GM12878 (cell line): ENCODE results near the gene ZDHHC14. TPM values are rescaled to one million over a fixed set of nuclear protein-coding genes. Genes with fewer than 3 reads are reported as not detected.

ENCODE experiments used
- ATAC-seq: fragments of 200-7000 bp; cut with Tn5 transposase; 3 replicates; pipeline ENCODE4 v1.9.1; 2020; ENCODE audit warnings: mild to moderate bottlenecking, moderate library complexity
- BruUV-seq: library from RNA; stranded (reverse); fragments of 400-500 nt; replicated peaks from 2 replicates; lab custom pipeline; 2021; lab: Mats Ljungman, UMichigan
- CTCF ChIA-PET: fragments of 300-600 bp; sonication (Branson Sonifier 250); formaldehyde crosslinking; extraction: SDS; loops from one replicate; lab custom pipeline; 2021; ENCODE audit warnings: inconsistent platforms; lab: Yijun Ruan, JAX
- POLR2A ChIA-PET: fragments of 350-600 bp; formaldehyde crosslinking; extraction: SDS; loops from one replicate; lab custom pipeline; 2021; ENCODE audit warnings: inconsistent platforms; lab: Charles Lee
- RAD21 ChIA-PET: fragments of 300-600 bp; sonication (Branson Sonifier 250); formaldehyde crosslinking; loops from one replicate; lab custom pipeline; 2023; ENCODE audit warnings: antibody characterized with exemption; ENCODE audit not compliant: unreplicated experiment; lab: Charles Lee
- SMC1A ChIA-PET: fragments of 300-600 bp; sonication (Branson Sonifier 250); formaldehyde crosslinking; loops from one replicate; lab custom pipeline; 2023; ENCODE audit not compliant: unreplicated experiment, uncharacterized antibody; lab: Charles Lee
- DNase-seq: peaks from one replicate; pipeline ENCODE4 v3.0.0-alpha.2; 2011; ENCODE audit warnings: low read depth, low spot score
- FAIRE-seq: peaks from 3 replicates; lab custom pipeline; 2011; peaks lifted over from hg19 to GRCh38; lab: Jason Lieb, UNC
- H2AFZ ChIP-seq: 2 replicates; pipeline ENCODE4 v1.6.0; 2011; ENCODE audit warnings: low read depth, low read length, control low read depth; ENCODE audit not compliant: control insufficient read depth
- H3K27ac ChIP-seq: 2 replicates; pipeline ENCODE4 v1.5.1; 2011; ENCODE audit warnings: control low read depth; ENCODE audit not compliant: control insufficient read depth, insufficient read depth
- H3K27me3 ChIP-seq, 2 experiments: replicated peaks in 1 of 2; 2 replicates each; pipeline versions ENCODE4 v1.6.0 to v1.6.1; 2011; ENCODE audit warnings: low read length in 1 of 2; ENCODE audit not compliant: control insufficient read depth in 2 of 2, insufficient read depth in 2 of 2
- H3K36me3 ChIP-seq, 2 experiments: 2 replicates each; pipeline ENCODE4 v1.5.1; 2011; ENCODE audit warnings: low read length in 1 of 2; ENCODE audit not compliant: control insufficient read depth in 2 of 2, insufficient read depth in 2 of 2
- H3K4me1 ChIP-seq: 2 replicates; pipeline ENCODE4 v1.6.1; 2011; ENCODE audit warnings: mild to moderate bottlenecking, low read length, moderate library complexity, mixed read lengths; ENCODE audit not compliant: control insufficient read depth, insufficient read depth
- H3K4me2 ChIP-seq: 2 replicates; pipeline ENCODE4 v1.6.0; 2011; ENCODE audit warnings: control low read depth; ENCODE audit not compliant: control insufficient read depth, insufficient read depth
- H3K4me3 ChIP-seq: fragments of 200-600 bp; sonication (generic); 2 replicates; pipeline ENCODE4 v1.5.1; 2016
- H3K79me2 ChIP-seq: 2 replicates; pipeline ENCODE4 v1.6.0; 2011; ENCODE audit warnings: low read length; ENCODE audit not compliant: control insufficient read depth, insufficient read depth
- H3K9ac ChIP-seq: 2 replicates; pipeline ENCODE4 v1.8.0; 2011; ENCODE audit warnings: low read length, control low read depth, mixed read lengths; ENCODE audit not compliant: control insufficient read depth, insufficient read depth
- H3K9me3 ChIP-seq: replicated peaks from 3 replicates; pipeline ENCODE4 v1.5.1; 2011; ENCODE audit warnings: mild to moderate bottlenecking, low read length; ENCODE audit not compliant: control insufficient read depth, insufficient read depth
- H4K20me1 ChIP-seq: 2 replicates; pipeline ENCODE4 v1.6.0; 2011; ENCODE audit not compliant: control insufficient read depth, insufficient read depth
- ATF2 ChIP-seq: IDR thresholded peaks from 2 replicates; pipeline ENCODE4 v1.6.1; 2012; ENCODE audit warnings: low read length, inconsistent platforms
- ESRRA ChIP-seq: IDR thresholded peaks from 2 replicates; pipeline ENCODE4 v1.6.1; 2012; ENCODE audit warnings: mild to moderate bottlenecking, low read length, improper control_type of control experiment
- ETV6 ChIP-seq, 2 experiments: fragments of 450-650 bp in 1 of 2; IDR thresholded peaks in 1 of 2; conservative IDR thresholded peaks in 1 of 2; 2 replicates each; pipeline ENCODE4 v1.6.1; 2014; ENCODE audit warnings: antibody characterized with exemption in 1 of 2, borderline replicate concordance in 1 of 2, low read depth in 1 of 2, mild to moderate bottlenecking in 1 of 2, moderate library complexity in 1 of 2
- GABPA ChIP-seq: IDR thresholded peaks from 2 replicates; pipeline ENCODE4 v1.6.1; 2014; ENCODE audit warnings: antibody characterized with exemption, low read depth, mild to moderate bottlenecking, inconsistent platforms
- IKZF2 ChIP-seq, 2 experiments: fragments of 450-650 bp; IDR thresholded peaks; 2 replicates each; pipeline ENCODE4 v1.6.1; 2017; ENCODE audit warnings: mild to moderate bottlenecking in 2 of 2, moderate library complexity in 2 of 2
- NFIC ChIP-seq: IDR thresholded peaks from 2 replicates; pipeline ENCODE4 v1.6.1; 2012; ENCODE audit warnings: low read depth, mild to moderate bottlenecking, inconsistent platforms, low read length, moderate library complexity
- NKRF ChIP-seq: fragments of 450-650 bp; conservative IDR thresholded peaks from 2 replicates; pipeline ENCODE4 v1.6.1; 2017; ENCODE audit warnings: mild to moderate bottlenecking, moderate library complexity
- PML ChIP-seq: IDR thresholded peaks from 2 replicates; pipeline ENCODE4 v1.6.1; 2012; ENCODE audit warnings: low read length, inconsistent platforms
- POLR2A ChIP-seq: IDR thresholded peaks from 2 replicates; pipeline ENCODE4 v1.6.1; 2011; ENCODE audit warnings: low read depth, mild to moderate bottlenecking, low read length
- REST ChIP-seq: IDR thresholded peaks from 2 replicates; pipeline ENCODE4 v1.6.1; 2012; ENCODE audit warnings: mild to moderate bottlenecking, low read depth, low read length
- RUNX3 ChIP-seq: IDR thresholded peaks from 2 replicates; pipeline ENCODE4 v1.6.1; 2012; ENCODE audit warnings: low read length, inconsistent platforms
- SREBF2 ChIP-seq: IDR thresholded peaks from 2 replicates; pipeline ENCODE4 v1.6.1; 2012; ENCODE audit warnings: mild to moderate bottlenecking, low read length
- TCF3 ChIP-seq: IDR thresholded peaks from 2 replicates; pipeline ENCODE4 v1.6.1; 2012; ENCODE audit warnings: low read depth, mild to moderate bottlenecking, low read length, borderline replicate concordance; ENCODE audit not compliant: insufficient read depth
- ZBTB11 ChIP-seq: fragments of 450-650 bp; formaldehyde crosslinking; IDR thresholded peaks from 2 replicates; pipeline ENCODE4 v1.5.0; 2022; ENCODE audit warnings: mild to moderate bottlenecking, missing genetic modification characterization
- WGBS: methylation state at CpG from one replicate; pipeline ENCODE4 v1.1.6; 2016; ENCODE audit warnings: low lambda C conversion rate; ENCODE audit not compliant: insufficient replicate concordance, insufficient coverage; ENCODE audit errors: missing lambda C conversion rate; 5-methylcytosine and 5-hydroxymethylcytosine counted together
- in situ Hi-C: fragments of 300-500 bp; cut with MboI; formaldehyde crosslinking; loops from 9 replicates; pipeline ENCODE4 v1.14.3; 2018; ENCODE audit warnings: mixed read lengths
- intact Hi-C: fragments of 100-400 bp; cut with micrococcal nuclease; formaldehyde crosslinking; loops from one replicate; pipeline ENCODE4 v1.14.2; 2022; ENCODE audit not compliant: unreplicated experiment
- polyA plus RNA-seq, 11 experiments: library from polyadenylated mRNA; depleted of rRNA in 4 of 11; unstranded in 6 of 11; stranded (reverse) in 5 of 11; fragments of >200 nt; fragmentation: Nextera tagmentation in 4 of 11; fragmentation: Illumina TruSeq in 1 of 11; extraction: Ambion mirVana in 4 of 11; extraction: Trizol in 1 of 11; gene quantifications; 1 replicate in 1 of 11; 2 replicates in 10 of 11; pipeline versions ENCODE4 v1.2.1 to v1.2.3, GENCODE V29; 2011 to 2016; ENCODE audit warnings: inconsistent platforms in 2 of 11, missing spikeins in 2 of 11, low read depth in 1 of 11
- total RNA-seq, 4 experiments: library from RNA; depleted of rRNA in 3 of 4; stranded (reverse); fragments of >200 nt in 3 of 4; fragmentation: Illumina TruSeq in 1 of 4; extraction: Trizol in 1 of 4; gene quantifications; 2 replicates each; pipeline versions ENCODE4 v1.2.1 to v1.2.3, GENCODE V29; 2013 to 2021

Gene ZDHHC14
- total and polyA plus RNA-seq, 10 of the 15 experiments (the other 5 are each of a cell fraction or from before 2014, with no cell fraction given), result 0.15 to 16.0 (median 0.76) TPM; not detected in 1

DNA sequence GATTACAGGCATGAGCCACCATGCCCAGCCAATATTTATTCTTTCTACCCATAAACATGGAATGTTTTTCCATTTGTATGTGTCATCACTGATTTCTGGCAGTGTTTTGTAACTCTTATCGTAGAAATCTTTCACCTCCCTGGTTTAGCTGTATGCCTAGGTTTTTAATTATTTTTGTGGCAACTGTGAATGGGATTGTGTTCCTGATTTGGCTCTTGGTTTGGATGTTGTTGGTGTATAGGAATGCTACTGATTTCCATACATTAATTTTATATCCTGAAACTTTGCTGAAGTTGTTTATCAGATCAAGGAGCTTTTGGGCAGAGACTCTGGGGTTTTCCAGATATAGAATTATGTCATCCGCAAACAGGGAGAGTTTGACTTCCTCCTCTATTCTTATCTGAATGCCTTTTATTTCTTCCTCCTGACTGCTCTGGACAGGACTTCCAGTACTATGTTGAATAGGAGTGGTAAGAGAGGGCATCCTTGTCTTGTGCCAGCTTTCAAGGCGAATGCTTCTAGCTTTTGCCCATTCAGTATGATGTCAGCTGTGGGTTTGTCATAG is 198.6 kb downstream of the ZDHHC14 start:
- H4K20me1 ChIP-seq, result no peaks in the 10 kb centered on the region
- intact Hi-C loops (no loop called here), in situ Hi-C loops (no loop called here)
- no peak overlapping the region for H3K4me2 ChIP-seq
- no peak for DNase-seq
- ChIA-PET CTCF (interaction anchor here (0.8 kb wide), 1 partner anchor 14 kb away, joined by 3 read pairs; no protein-coding TSS in a partner anchor), SMC1A (interaction anchor here (1.4 to 1.9 kb wide), 4 partner anchors 8 to 85 kb away, joined by 3 to 4 read pairs (median 4); no protein-coding TSS in a partner anchor), RAD21 (interaction anchor here (0.6 to 1.1 kb wide), 3 partner anchors 9 to 853 kb away, joined by 3 read pairs; no protein-coding TSS in a partner anchor), POLR2A (no interaction called here)
- no peak overlapping the region for H3K4me3 ChIP-seq
- peaks cover 27% of the 10 kb centered on the region for H3K9me3 ChIP-seq
- no peak for ATAC-seq
- no peak overlapping the region for H3K9ac ChIP-seq
- H3K4me1 ChIP-seq, result no peaks in the 10 kb centered on the region
- H3K79me2 ChIP-seq, result no peaks in the 10 kb centered on the region
- FAIRE-seq, result no peak
- H2AFZ ChIP-seq, result no peak overlapping the region
- 76% methylated on average over 3 of the region's 3 CpGs for WGBS
- H3K27ac ChIP-seq, result no peak overlapping the region
- no peaks in the 10 kb centered on the region; a peak in 1 of 4 replicates for H3K27me3 ChIP-seq
- H3K36me3 ChIP-seq, result no peaks in the 10 kb centered on the region; a peak in 1 of 4 replicates
- no TSS peak for BruUV-seq
- TF ChIP-seq NFIC, result no peak
- no peak for TF ChIP-seq ETV6 (conservative IDR thresholded peaks at IDR 0.05 in 1 of 2, IDR thresholded peaks at IDR 0.05 in 1 of 2; ENCODE audit: borderline replicate concordance in 1 of 2, low read depth in 1 of 2)
- TF ChIP-seq POLR2A, result no peak
- no peak for TF ChIP-seq IKZF2 (IDR thresholded peaks at IDR 0.05)
- TF ChIP-seq REST, result no peak
- no peak for TF ChIP-seq NKRF
- no peak for TF ChIP-seq ZBTB11
- no peak for TF ChIP-seq RUNX3
- no peak for TF ChIP-seq PML
- TF ChIP-seq SREBF2, result no peak
- TF ChIP-seq GABPA, result no peak
- no peak for TF ChIP-seq ATF2
- no peak for TF ChIP-seq ESRRA
- no peak for TF ChIP-seq TCF3
